GM10266 (cell line): ENCODE data around the gene DOCK1.

Source experiments
- DNase-seq: peaks from one replicate; pipeline ENCODE4 v3.0.0; 2012; ENCODE audit errors: extremely low spot score
- CTCF ChIP-seq: IDR thresholded peaks from 2 replicates; pipeline ENCODE4 v1.5.1; 2012; ENCODE audit warnings: mild to moderate bottlenecking, low read depth; ENCODE audit not compliant: control insufficient read depth, insufficient read depth; ENCODE audit errors: missing control alignments

Gene DOCK1

GRCh38 chr10:127408112-127408710 is 503.0 kb downstream of the DOCK1 start:
- TF ChIP-seq CTCF, result no peak
- no peak for DNase-seq

- TF ChIP-seq CTCF, result no peak
- no peak for DNase-seq
These were observed 503.5 kb downstream of the DOCK1 start for GRCh38 chr10:127408733-127409132.

GRCh38 chr10:127410030-127410429 is 504.8 kb downstream of the DOCK1 start:
- no peak for DNase-seq

GRCh38 chr10:127411062-127411461 is 505.8 kb downstream of the DOCK1 start:
- no peak for DNase-seq
- TF ChIP-seq CTCF, result no peak

More at GRCh38 chr10:127410030-127410429, 504.8 kb downstream of the DOCK1 start:
- no peak for TF ChIP-seq CTCF

- no peak for DNase-seq
- TF ChIP-seq CTCF, result no peak
These were observed 508.1 kb downstream of the DOCK1 start for GRCh38 chr10:127413326-127413725.

- DNase-seq, result no peak
- TF ChIP-seq CTCF, result no peak
These were observed 508.8 kb downstream of the DOCK1 start for GRCh38 chr10:127414024-127414423.

GRCh38 chr10:127415116-127415515 is 509.9 kb downstream of the DOCK1 start:
- DNase-seq, result no peak
- no peak for TF ChIP-seq CTCF
